HCT116 (cell line): ENCODE results near the gene MAP3K5. TPM values are rescaled to one million over a fixed set of nuclear protein-coding genes. Genes with fewer than 3 reads are reported as not detected.

Experiments used
- ATAC-seq: fragments of 200-7000 bp; cut with Tn5 transposase; 2 replicates; pipeline ENCODE4 v1.9.1; 2020; ENCODE audit warnings: mild to moderate bottlenecking, moderate library complexity
- BruUV-seq: library from RNA; stranded (reverse); fragments of 400-500 nt; replicated peaks from 2 replicates; lab custom pipeline; 2021; lab: Mats Ljungman, UMichigan
- CTCF ChIA-PET: fragments of 300-600 bp; sonication (Branson Sonifier 250); formaldehyde crosslinking; loops from one replicate; lab custom pipeline; 2021; ENCODE audit warnings: antibody characterized with exemption; lab: Charles Lee
- POLR2A ChIA-PET: fragments of 300-600, 350-600 bp; sonication (Branson Sonifier 250); formaldehyde crosslinking; loops from one replicate; lab custom pipeline; 2021; ENCODE audit warnings: antibody characterized with exemption; lab: Charles Lee
- RAD21 ChIA-PET, 2 experiments: fragments of 300-600 bp; sonication (Branson Sonifier 250); formaldehyde crosslinking; loops; one replicate each; lab custom pipeline; 2023; ENCODE audit warnings: low total read pairs in 2 of 2; ENCODE audit not compliant: uncharacterized antibody in 2 of 2, unreplicated experiment in 2 of 2, low non-redundant PET in 1 of 2; lab: Charles Lee
- DNase-seq: peaks from one replicate; pipeline ENCODE4 v3.0.0-alpha.2; 2010; ENCODE audit warnings: low read depth, low spot score
- H2AFZ ChIP-seq: fragments of 200-600 bp; shearing (Covaris generic), sonication (generic); 2 replicates; pipeline ENCODE4 v1.6.1; 2017; ENCODE audit warnings: low read depth, mixed run types, mixed read lengths, antibody characterized with exemption, low read length; ENCODE audit not compliant: poor library complexity, severe bottlenecking
- H3K27ac ChIP-seq: 2 replicates; pipeline ENCODE4 v1.5.1; 2012; ENCODE audit warnings: low read depth, low read length
- H3K27me3 ChIP-seq: fragments of 200-600 bp; sonication (generic); 2 replicates; pipeline ENCODE4 v1.6.1; 2016; ENCODE audit warnings: mixed run types, low read length, mixed read lengths; ENCODE audit not compliant: insufficient read depth
- H3K36me3 ChIP-seq, 2 experiments: fragments of 200-500 bp in 1 of 2; fragments of 200-600 bp in 1 of 2; sonication (Bioruptor generic) in 1 of 2; sonication (generic) in 1 of 2; 2 replicates each; pipeline versions ENCODE4 v1.5.1 to v1.6.1; 2014 to 2016; ENCODE audit warnings: low read length in 2 of 2, inconsistent platforms in 1 of 2, mixed read lengths in 1 of 2, mixed run types in 1 of 2; ENCODE audit not compliant: insufficient read depth in 2 of 2, control insufficient read depth in 1 of 2
- H3K4me1 ChIP-seq, 2 experiments: fragments of 200-600 bp in 1 of 2; sonication (generic) in 1 of 2; 2 replicates each; pipeline versions ENCODE4 v1.5.1 to v1.6.1; 2012 to 2017; ENCODE audit warnings: low read length in 2 of 2, inconsistent platforms in 1 of 2, mild to moderate bottlenecking in 1 of 2, mixed read lengths in 1 of 2, mixed run types in 1 of 2, moderate library complexity in 1 of 2; ENCODE audit not compliant: insufficient read depth in 2 of 2, control insufficient read depth in 1 of 2
- H3K4me2 ChIP-seq: fragments of 200-600 bp; sonication (generic); 2 replicates; pipeline ENCODE4 v1.6.1; 2017; ENCODE audit warnings: mixed run types, low read length, mixed read lengths
- H3K4me3 ChIP-seq, 2 experiments: fragments of 200-600 bp in 1 of 2; sonication (generic) in 1 of 2; replicated peaks in 1 of 2; 2 replicates each; pipeline ENCODE4 v1.5.1; 2011 to 2016; ENCODE audit warnings: low read length in 2 of 2, control low read depth in 1 of 2, low read depth in 1 of 2, mild to moderate bottlenecking in 1 of 2, mixed read lengths in 1 of 2, mixed run types in 1 of 2
- H3K79me2 ChIP-seq: fragments of 200-600 bp; sonication (generic); 2 replicates; pipeline ENCODE4 v1.6.1; 2017; ENCODE audit warnings: mild to moderate bottlenecking, mixed run types, low read length, moderate library complexity, mixed read lengths; ENCODE audit not compliant: insufficient read depth
- H3K9ac ChIP-seq: fragments of 200-600 bp; sonication (generic); 2 replicates; pipeline ENCODE4 v1.6.1; 2016; ENCODE audit warnings: low read length, mixed read lengths
- H3K9me2 ChIP-seq: fragments of 200-600 bp; sonication (generic), shearing (Covaris generic); 2 replicates; pipeline ENCODE4 v1.6.1; 2017; ENCODE audit warnings: mixed run types, mild to moderate bottlenecking, moderate library complexity; ENCODE audit not compliant: insufficient read depth
- H3K9me3 ChIP-seq, 2 experiments: fragments of 200-500 bp in 1 of 2; fragments of 200-600 bp in 1 of 2; sonication (Bioruptor generic) in 1 of 2; sonication (generic) in 1 of 2; 2 replicates each; pipeline ENCODE4 v1.6.1; 2014 to 2017; ENCODE audit warnings: low read length in 2 of 2, mixed read lengths in 2 of 2, inconsistent platforms in 1 of 2, low read depth in 1 of 2, mild to moderate bottlenecking in 1 of 2, mixed run types in 1 of 2, moderate library complexity in 1 of 2; ENCODE audit not compliant: control insufficient read depth in 1 of 2, insufficient read depth in 1 of 2
- H4K20me1 ChIP-seq: fragments of 200-600 bp; sonication (generic), shearing (Covaris generic); 2 replicates; pipeline ENCODE4 v1.6.1; 2017; ENCODE audit warnings: mixed run types, mild to moderate bottlenecking, moderate library complexity; ENCODE audit not compliant: insufficient read depth
- CEBPB ChIP-seq: IDR thresholded peaks from 2 replicates; pipeline ENCODE4 v1.6.1; 2012; ENCODE audit warnings: low read depth
- EZH2phosphoT487 ChIP-seq: fragments of 200-600 bp; IDR thresholded peaks from 2 replicates; pipeline ENCODE4 v1.6.1; 2018; ENCODE audit warnings: antibody characterized with exemption, borderline replicate concordance
- FOSL1 ChIP-seq: IDR thresholded peaks from 2 replicates; pipeline ENCODE4 v1.6.1; 2012; ENCODE audit warnings: low read depth
- POLR2A ChIP-seq: IDR thresholded peaks from 2 replicates; pipeline ENCODE4 v1.7.0; 2011; ENCODE audit warnings: borderline replicate concordance; ENCODE audit not compliant: insufficient read depth, insufficient read length; ENCODE audit errors: extremely low read depth
- POLR2AphosphoS5 ChIP-seq: IDR thresholded peaks from 2 replicates; pipeline ENCODE4 v1.6.1; 2011; ENCODE audit warnings: mild to moderate bottlenecking, low read depth, low read length, moderate library complexity
- RAD21 ChIP-seq: IDR thresholded peaks from 2 replicates; pipeline ENCODE4 v1.6.1; 2012; ENCODE audit warnings: low read depth, mild to moderate bottlenecking
- ZFX ChIP-seq: fragments of 450-650 bp; IDR thresholded peaks from 2 replicates; pipeline ENCODE4 v1.6.1; 2017
- ZNF274 ChIP-seq: fragments of 200-500 bp; sonication (Bioruptor generic); IDR thresholded peaks from 2 replicates; pipeline ENCODE4 v1.6.1; 2014; ENCODE audit warnings: mild to moderate bottlenecking, low read depth, low read length, inconsistent platforms
- intact Hi-C: fragments of 100-400 bp; cut with micrococcal nuclease; formaldehyde crosslinking; loops from 2 replicates; pipeline ENCODE4 v1.10.0; 2022
- total RNA-seq: library from RNA; stranded (reverse); gene quantifications from one replicate; pipeline ENCODE4 v1.2.1, GENCODE V29; 2021; ENCODE audit not compliant: unreplicated experiment
- TF ChIP-seq, protein P1 (sequence below): IDR thresholded peaks from 2 replicates; pipeline ENCODE4 v1.6.1; 2011; ENCODE audit warnings: mild to moderate bottlenecking, low read length, moderate library complexity; ENCODE audit not compliant: insufficient replicate concordance; ENCODE audit errors: extremely low read depth
- TF ChIP-seq, protein P2 (sequence below): IDR thresholded peaks from 2 replicates; pipeline ENCODE4 v1.6.1; 2012
- TF ChIP-seq, protein P3 (sequence below): IDR thresholded peaks from 2 replicates; pipeline ENCODE4 v1.6.1; 2012; ENCODE audit warnings: low read depth

The MAP3K5 gene
- total RNA-seq, 1 experiment from 2014 or later: 11.8 TPM

DNA sequence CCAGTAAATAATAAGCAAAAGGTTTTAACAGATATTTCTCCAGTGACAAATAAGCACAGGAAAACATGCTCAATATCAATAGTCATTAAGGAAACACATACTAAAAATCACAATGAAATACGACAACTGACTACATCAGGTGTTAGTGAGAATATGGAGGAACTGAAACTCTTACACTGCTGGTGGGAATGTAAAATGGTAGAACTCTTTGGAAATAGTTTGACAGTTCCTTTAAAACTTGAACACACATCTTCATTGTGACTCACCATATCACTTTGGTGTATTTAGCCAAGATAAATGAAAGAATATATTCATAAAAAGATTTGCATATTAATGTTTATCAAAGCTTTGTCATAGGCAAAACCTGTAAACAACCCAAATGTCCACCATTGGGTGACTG lies 11.3 kb upstream of the MAP3K5 start:
- H3K4me3 ChIP-seq: no peak overlapping the region
- CTCF ChIA-PET: interaction anchor here (1.0 to 1.1 kb wide), 2 partner anchors 11 to 159 kb away, joined by 3 to 8 read pairs; partner anchors contain the start of gene MAP3K5
- no TSS peak for BruUV-seq
- H3K4me2 ChIP-seq: no peak overlapping the region
- no peaks in the 10 kb centered on the region for H3K4me1 ChIP-seq
- RAD21 ChIA-PET: no interaction called here
- H3K36me3 ChIP-seq: no peaks in the 10 kb centered on the region
- POLR2A ChIA-PET: interaction anchor here (0.8 kb wide), 1 partner anchor 11 kb away, joined by 5 read pairs; the partner anchor contains the start of gene MAP3K5
- intact Hi-C loops: no loop called here
- no peak for ATAC-seq
- H3K79me2 ChIP-seq: no peaks in the 10 kb centered on the region
- TF ChIP-seq ZFX (no peak), POLR2AphosphoS5 (no peak), FOSL1 (no peak), RAD21 (no peak)
- TF ChIP-seq, protein P1, sequence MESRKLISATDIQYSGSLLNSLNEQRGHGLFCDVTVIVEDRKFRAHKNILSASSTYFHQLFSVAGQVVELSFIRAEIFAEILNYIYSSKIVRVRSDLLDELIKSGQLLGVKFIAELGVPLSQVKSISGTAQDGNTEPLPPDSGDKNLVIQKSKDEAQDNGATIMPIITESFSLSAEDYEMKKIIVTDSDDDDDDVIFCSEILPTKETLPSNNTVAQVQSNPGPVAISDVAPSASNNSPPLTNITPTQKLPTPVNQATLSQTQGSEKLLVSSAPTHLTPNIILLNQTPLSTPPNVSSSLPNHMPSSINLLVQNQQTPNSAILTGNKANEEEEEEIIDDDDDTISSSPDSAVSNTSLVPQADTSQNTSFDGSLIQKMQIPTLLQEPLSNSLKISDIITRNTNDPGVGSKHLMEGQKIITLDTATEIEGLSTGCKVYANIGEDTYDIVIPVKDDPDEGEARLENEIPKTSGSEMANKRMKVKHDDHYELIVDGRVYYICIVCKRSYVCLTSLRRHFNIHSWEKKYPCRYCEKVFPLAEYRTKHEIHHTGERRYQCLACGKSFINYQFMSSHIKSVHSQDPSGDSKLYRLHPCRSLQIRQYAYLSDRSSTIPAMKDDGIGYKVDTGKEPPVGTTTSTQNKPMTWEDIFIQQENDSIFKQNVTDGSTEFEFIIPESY: no peak
- TF ChIP-seq, protein P2, sequence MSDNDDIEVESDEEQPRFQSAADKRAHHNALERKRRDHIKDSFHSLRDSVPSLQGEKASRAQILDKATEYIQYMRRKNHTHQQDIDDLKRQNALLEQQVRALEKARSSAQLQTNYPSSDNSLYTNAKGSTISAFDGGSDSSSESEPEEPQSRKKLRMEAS: no peak
- H2AFZ ChIP-seq: no peak overlapping the region
- no peaks in the 10 kb centered on the region for H4K20me1 ChIP-seq
- H3K27me3 ChIP-seq: no peaks in the 10 kb centered on the region
- H3K27ac ChIP-seq: no peak overlapping the region
- DNase-seq: no peak
- no peak overlapping the region for H3K9ac ChIP-seq
- H3K9me3 ChIP-seq: no peaks in the 10 kb centered on the region
- H3K9me2 ChIP-seq: no peaks in the 10 kb centered on the region

DNA sequence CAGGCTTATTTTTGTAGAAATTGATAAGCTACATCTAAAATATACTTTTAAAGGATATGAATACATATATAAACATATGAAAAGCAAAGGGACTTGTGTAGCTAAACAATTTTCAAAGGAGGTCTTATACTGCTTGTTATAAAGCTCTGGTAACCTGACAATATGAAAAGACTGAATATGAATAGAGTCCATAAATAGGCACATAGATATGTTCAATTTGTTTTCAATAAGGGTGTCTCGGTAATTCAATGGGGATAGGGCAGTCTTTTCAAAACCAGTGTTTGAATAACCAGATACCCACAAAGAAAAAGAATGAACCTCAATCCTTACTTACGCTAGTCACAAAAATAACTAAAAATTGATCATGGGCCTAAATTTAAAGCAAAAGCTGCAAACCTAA lies 9.3 kb upstream of the MAP3K5 start:
- no peaks in the 10 kb centered on the region for H3K79me2 ChIP-seq
- DNase-seq (no peak), ATAC-seq (no peak)
- TF ChIP-seq EZH2phosphoT487: no peak
- TF ChIP-seq, protein P3, sequence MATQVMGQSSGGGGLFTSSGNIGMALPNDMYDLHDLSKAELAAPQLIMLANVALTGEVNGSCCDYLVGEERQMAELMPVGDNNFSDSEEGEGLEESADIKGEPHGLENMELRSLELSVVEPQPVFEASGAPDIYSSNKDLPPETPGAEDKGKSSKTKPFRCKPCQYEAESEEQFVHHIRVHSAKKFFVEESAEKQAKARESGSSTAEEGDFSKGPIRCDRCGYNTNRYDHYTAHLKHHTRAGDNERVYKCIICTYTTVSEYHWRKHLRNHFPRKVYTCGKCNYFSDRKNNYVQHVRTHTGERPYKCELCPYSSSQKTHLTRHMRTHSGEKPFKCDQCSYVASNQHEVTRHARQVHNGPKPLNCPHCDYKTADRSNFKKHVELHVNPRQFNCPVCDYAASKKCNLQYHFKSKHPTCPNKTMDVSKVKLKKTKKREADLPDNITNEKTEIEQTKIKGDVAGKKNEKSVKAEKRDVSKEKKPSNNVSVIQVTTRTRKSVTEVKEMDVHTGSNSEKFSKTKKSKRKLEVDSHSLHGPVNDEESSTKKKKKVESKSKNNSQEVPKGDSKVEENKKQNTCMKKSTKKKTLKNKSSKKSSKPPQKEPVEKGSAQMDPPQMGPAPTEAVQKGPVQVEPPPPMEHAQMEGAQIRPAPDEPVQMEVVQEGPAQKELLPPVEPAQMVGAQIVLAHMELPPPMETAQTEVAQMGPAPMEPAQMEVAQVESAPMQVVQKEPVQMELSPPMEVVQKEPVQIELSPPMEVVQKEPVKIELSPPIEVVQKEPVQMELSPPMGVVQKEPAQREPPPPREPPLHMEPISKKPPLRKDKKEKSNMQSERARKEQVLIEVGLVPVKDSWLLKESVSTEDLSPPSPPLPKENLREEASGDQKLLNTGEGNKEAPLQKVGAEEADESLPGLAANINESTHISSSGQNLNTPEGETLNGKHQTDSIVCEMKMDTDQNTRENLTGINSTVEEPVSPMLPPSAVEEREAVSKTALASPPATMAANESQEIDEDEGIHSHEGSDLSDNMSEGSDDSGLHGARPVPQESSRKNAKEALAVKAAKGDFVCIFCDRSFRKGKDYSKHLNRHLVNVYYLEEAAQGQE: no peak
- TF ChIP-seq CEBPB: no peak
- no peak for TF ChIP-seq POLR2A
- TF ChIP-seq ZNF274: no peak
- no peak for TF ChIP-seq POLR2AphosphoS5
- TF ChIP-seq, all 23 proteins: peak for 0
- Histone ChIP-seq H3K36me3 (no peaks in the 10 kb centered on the region), H3K4me2 (no peak overlapping the region), H2AFZ (no peak overlapping the region), H3K27ac (no peak overlapping the region), H3K4me1 (no peaks in the 10 kb centered on the region; a peak in 1 of 4 replicates), H3K4me3 (no peak overlapping the region), H4K20me1 (no peaks in the 10 kb centered on the region), H3K27me3 (no peaks in the 10 kb centered on the region), H3K9me2 (no peaks in the 10 kb centered on the region; the same call in 1 of the 2 replicates), H3K9ac (no peak overlapping the region), H3K9me3 (no peaks in the 10 kb centered on the region)
- RAD21 ChIA-PET: no interaction called here
- CTCF ChIA-PET: interaction anchor here (0.7 to 2.7 kb wide), 2 partner anchors 9 to 191 kb away, joined by 4 to 16 read pairs; partner anchors contain the start of gene MAP3K5
- no TSS peak for BruUV-seq
- intact Hi-C loops: no loop called here
- POLR2A ChIA-PET: interaction anchor here (0.6 kb wide), 1 partner anchor 1304 kb away, joined by 3 read pairs; the partner anchor contains the start of gene AHI1
